Psoas muscle (tissue), 8 donors: Measurements from ENCODE around the gene PIEZO1. TPM values are rescaled to one million over a fixed set of nuclear protein-coding genes. Genes with fewer than 3 reads are reported as not detected.

Experiments
- ATAC-seq, 4 donors: fragments of 200-7000 bp; cut with Tn5 transposase; one replicate each; pipeline ENCODE4 v1.9.1; 2020; ENCODE audit warnings: moderate library complexity in 3 of 4, mild to moderate bottlenecking in 2 of 4
- DNase-seq, 2 donors: peaks; one replicate each; pipeline ENCODE4 v3.0.0-alpha.2; 2020
- H3K27ac ChIP-seq: fragments of 200-600 bp; one replicate; pipeline ENCODE4 v1.8.0; 2022
- H3K27me3 ChIP-seq, 3 donors: fragments of 200-600 bp in 1 of 3; one replicate each; pipeline versions ENCODE4 v1.6.1 to v1.8.0; 2013 to 2022; ENCODE audit warnings: low read length in 2 of 3, mild to moderate bottlenecking in 2 of 3, moderate library complexity in 1 of 3; ENCODE audit not compliant: insufficient read depth in 3 of 3
- H3K36me3 ChIP-seq, 2 donors: fragments of 200-600 bp in 1 of 2; one replicate each; pipeline versions ENCODE4 v1.6.1 to v1.8.0; 2013 to 2022; ENCODE audit warnings: low read depth in 1 of 2, mild to moderate bottlenecking in 1 of 2, moderate library complexity in 1 of 2; ENCODE audit not compliant: insufficient read depth in 1 of 2
- H3K4me1 ChIP-seq: fragments of 200-600 bp; one replicate; pipeline ENCODE4 v1.8.0; 2022
- H3K4me3 ChIP-seq: fragments of 200-600 bp; one replicate; pipeline ENCODE4 v1.8.0; 2022; ENCODE audit warnings: mild to moderate bottlenecking
- H3K9me3 ChIP-seq: fragments of 200-600 bp; one replicate; pipeline ENCODE4 v1.8.0; 2022
- CTCF ChIP-seq: fragments of 200-600 bp; IDR thresholded peaks from one replicate; pipeline ENCODE4 v1.8.0; 2022; ENCODE audit warnings: antibody characterized with exemption
- WGBS, 3 donors: extraction: QIAGEN DNeasy Blood & Tissue Kit; methylation state at CpG; one replicate each; pipeline versions ENCODE4 v1.1.6 to v1.1.7; 2013; 5-methylcytosine and 5-hydroxymethylcytosine counted together
- intact Hi-C, 2 donors: fragments of 100-400 bp; cut with DNase I; formaldehyde crosslinking; loops; one replicate each; pipeline versions ENCODE4 v1.11.0 to v1.14.2; 2022
- polyA plus RNA-seq, 3 donors: library from polyadenylated mRNA; stranded (reverse); fragments of 200-250 nt; gene quantifications; one replicate each; pipeline ENCODE4 v1.2.3, GENCODE V29; 2013
- total RNA-seq, 4 donors: library from RNA; stranded (reverse); fragmentation: NEBNext Ultra II Directional in 2 of 4; extraction: Animal tissue kit (Norgen Biotek cat#: 25700) in 2 of 4; gene quantifications; one replicate each; pipeline versions ENCODE4 v1.2.1 to v1.2.4, GENCODE V29; 2021 to 2023
- donor health status: healthy with polysubstance abuse.
- donor health status: DM: no; HTN: no; CAD: no; lungs with moderate emphysema.
- donor health status: Bipolar disorder and iron deficiency.
- donor health status: healthy.
- donor health status: DM: yes; HTN: yes; CAD: no.
- donor health status: DM: no; HTN: no; CAD: no.
- donor health status: DM: no; HTN: no; CAD: no.
- donor health status: DM: yes; HTN: yes; CAD: no.

PIEZO1 gene
- total and polyA plus RNA-seq, 7 donors, result 7.2 to 26.8 (median 10.2) TPM

GRCh38 chr16:88798073-88798472 lies 13.1 kb upstream of the PIEZO1 start:
- TF ChIP-seq CTCF, result no peak
- ATAC-seq (no peak), DNase-seq (no peak)
- 90 to 92% (median 91%) methylated on average over 4 of the region's 4 CpGs for WGBS, 3 donors
- intact Hi-C loops, result no loop called here
- no peak overlapping the region for H3K4me3 ChIP-seq
- H3K36me3 ChIP-seq, result no peaks in the 10 kb centered on the region
- H3K9me3 ChIP-seq, result no peaks in the 10 kb centered on the region
- H3K27ac ChIP-seq, result no peak overlapping the region
- H3K4me1 ChIP-seq, result no peaks in the 10 kb centered on the region
- H3K27me3 ChIP-seq, result peaks cover 0 to 22% (median 6%) of the 10 kb centered on the region in 3 donors

GRCh38 chr16:88796278-88796677 lies 11.3 kb upstream of the PIEZO1 start:
- Histone ChIP-seq H3K4me3 (no peak overlapping the region), H3K4me1 (no peaks in the 10 kb centered on the region), H3K27me3 (peaks cover 0 to 35% (median 9%) of the 10 kb centered on the region in 3 donors), H3K36me3 (no peaks in the 10 kb centered on the region), H3K9me3 (no peaks in the 10 kb centered on the region), H3K27ac (no peak overlapping the region)
- ATAC-seq (no peak), DNase-seq (no peak)
- intact Hi-C loops, result no loop called here
- TF ChIP-seq CTCF, result no peak
- WGBS, 3 donors, result 51 to 62% (median 56%) methylated on average over 4 of the region's 4 CpGs

GRCh38 chr16:88793251-88793954 lies 8.4 kb upstream of the PIEZO1 start:
- DNase-seq (peak in 1 of 2 donors; percentile 44), ATAC-seq (no peak)
- 50 to 57% (median 54%) methylated on average over 34 to 35 of the region's 35 CpGs for WGBS, 3 donors
- Histone ChIP-seq H3K4me1 (no peaks in the 10 kb centered on the region), H3K36me3 (no peaks in the 10 kb centered on the region), H3K9me3 (no peaks in the 10 kb centered on the region), H3K27me3 (peaks cover 0 to 43% (median 9%) of the 10 kb centered on the region in 3 donors), H3K4me3 (no peak overlapping the region), H3K27ac (no peak overlapping the region)
- intact Hi-C loops, result no loop called here
- no peak for TF ChIP-seq CTCF

- ATAC-seq, result peak in 1 of 4 donors; percentile 22
- no peak overlapping the region for H3K4me3 ChIP-seq
- DNase-seq, result peak in 1 of 2 donors; percentile 46
- no peaks in the 10 kb centered on the region for H3K9me3 ChIP-seq
- H3K36me3 ChIP-seq, result no peaks in the 10 kb centered on the region
- H3K4me1 ChIP-seq, result no peaks in the 10 kb centered on the region
- peaks cover 0 to 43% (median 9%) of the 10 kb centered on the region in 3 donors for H3K27me3 ChIP-seq
- no peak overlapping the region for H3K27ac ChIP-seq
- TF ChIP-seq CTCF, result no peak
- 56 to 73% (median 58%) methylated on average over 11 to 12 of the region's 12 CpGs for WGBS, 3 donors
- intact Hi-C loops, result no loop called here
These were observed 7.7 kb upstream of the PIEZO1 start for GRCh38 chr16:88792668-88793250.
